Measurements from ENCODE around the gene GARIN3. TPM values are rescaled to one million over a fixed set of nuclear protein-coding genes. Genes with fewer than 3 reads are reported as not detected.
"Not testable (repeated sequence)": the region's sequence is repeated elsewhere in the genome, so short reads cannot be mapped to it uniquely, and the experiment has no call there.

The GARIN3 gene
- total RNA-seq (2014; rRNA removed; shearing (Covaris generic)) = not detected in 2 replicates

GRCh38 chr5:157166214-157167213 lies at the start of gene GARIN3:
TSS of gene GARIN3 (minus strand) at chr5:157166264. CDS start at chr5:157166168, 96 bp downstream.
- DNase-seq (ENCODE audit: low read depth) = no peak

- DNase-seq (ENCODE audit: low read depth) = peak; percentile 26
These were observed 49.6 kb upstream of the GARIN3 start for GRCh38 chr5:157215514-157216167.

- DNase-seq (ENCODE audit: low read depth) = no peak
These were observed 48.9 kb upstream of the GARIN3 start for GRCh38 chr5:157214861-157215513.

- no peak for DNase-seq (ENCODE audit: low read depth)
These were observed 48.4 kb upstream of the GARIN3 start for GRCh38 chr5:157214415-157214814.

GRCh38 chr5:157213527-157214243 lies 47.6 kb upstream of the GARIN3 start:
- no peak for DNase-seq (ENCODE audit: low read depth)

- DNase-seq (ENCODE audit: low read depth) = no peak
These were observed 46.2 kb upstream of the GARIN3 start for GRCh38 chr5:157212307-157212706.

GRCh38 chr5:157210652-157211051 lies 44.6 kb upstream of the GARIN3 start:
- not testable (repeated sequence) for DNase-seq (ENCODE audit: low read depth)

GRCh38 chr5:157205708-157206107 lies 39.6 kb upstream of the GARIN3 start:
- no peak for DNase-seq (ENCODE audit: low read depth)

- DNase-seq (ENCODE audit: low read depth) = no peak
These were observed 38.7 kb upstream of the GARIN3 start for GRCh38 chr5:157204765-157205164.

- no peak for DNase-seq (ENCODE audit: low read depth)
These were observed 37.4 kb upstream of the GARIN3 start for GRCh38 chr5:157203417-157203816.

GRCh38 chr5:157201857-157202256 lies 35.8 kb upstream of the GARIN3 start:
- DNase-seq (ENCODE audit: low read depth) = no peak

GRCh38 chr5:157198277-157198986 lies 32.4 kb upstream of the GARIN3 start:
- DNase-seq (ENCODE audit: low read depth) = no peak

GRCh38 chr5:157197086-157197485 lies 31.0 kb upstream of the GARIN3 start:
- no peak for DNase-seq (ENCODE audit: low read depth)

- DNase-seq (ENCODE audit: low read depth) = no peak
These were observed 30.0 kb upstream of the GARIN3 start for GRCh38 chr5:157196045-157196444.

- DNase-seq (ENCODE audit: low read depth) = no peak
These were observed 27.8 kb upstream of the GARIN3 start for GRCh38 chr5:157193699-157194424.

- no peak for DNase-seq (ENCODE audit: low read depth)
These were observed 23.2 kb upstream of the GARIN3 start for GRCh38 chr5:157189223-157189622.

- no peak for DNase-seq (ENCODE audit: low read depth)
These were observed 22.2 kb upstream of the GARIN3 start for GRCh38 chr5:157188270-157188669.

GRCh38 chr5:157187046-157187754 lies 21.1 kb upstream of the GARIN3 start:
- no peak for DNase-seq (ENCODE audit: low read depth)

GRCh38 chr5:157186309-157187045 lies 20.4 kb upstream of the GARIN3 start:
- no peak for DNase-seq (ENCODE audit: low read depth)

Measured in M059J (cell line).